Fibroblast of mammary gland (primary cell): ENCODE data around the gene DCBLD2.
A peak's percentile ranks its signal among the peaks of the same experiment; 100 is the strongest.

Experiments used
- DNase-seq: peaks from one replicate; pipeline ENCODE4 v3.0.0-alpha.2; 2010; ENCODE audit warnings: low read depth
- H3K4me3 ChIP-seq: 2 replicates; pipeline ENCODE4 v1.5.1; 2011; ENCODE audit warnings: low read depth, mild to moderate bottlenecking, low read length, moderate library complexity; ENCODE audit not compliant: control insufficient read depth
- CTCF ChIP-seq: conservative IDR thresholded peaks from 2 replicates; pipeline ENCODE4 v1.5.1; 2011; ENCODE audit warnings: low read depth, low read length, inconsistent platforms; ENCODE audit not compliant: control insufficient read depth, insufficient read depth

Gene DCBLD2

GRCh38 chr3:98817547-98818041 lies 83.9 kb downstream of the DCBLD2 start:
- TF ChIP-seq CTCF: peak; percentile 55
- DNase-seq: peak; percentile 67
- H3K4me3 ChIP-seq: no peak overlapping the region

DNA sequence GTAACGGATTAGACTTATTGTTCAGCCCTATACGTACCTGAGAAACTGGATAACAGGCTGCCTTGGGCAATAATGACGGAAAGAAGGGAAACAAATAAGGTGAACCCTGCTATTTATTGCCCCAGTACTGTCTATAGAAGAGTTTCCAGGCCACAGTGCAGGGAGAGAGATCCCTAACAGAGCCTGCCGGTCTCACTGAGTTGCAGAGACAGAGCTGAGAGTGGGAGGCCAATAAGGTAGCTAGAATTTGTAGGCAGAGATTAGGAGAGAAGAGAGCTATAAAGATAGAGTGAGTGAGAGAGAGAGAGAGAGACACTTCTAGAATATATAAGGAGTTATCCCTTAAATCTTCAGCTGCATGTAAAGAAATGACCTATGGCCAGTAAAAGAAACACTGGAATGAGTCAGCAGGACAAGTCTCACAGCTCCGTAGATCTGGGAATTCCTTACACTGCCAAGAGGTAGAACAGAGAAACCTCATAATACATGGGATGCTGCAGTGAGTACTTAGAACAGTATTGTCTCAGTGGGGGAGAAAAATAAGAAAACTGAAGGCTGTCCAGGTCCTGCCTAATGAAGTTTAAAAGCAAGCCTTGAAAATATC lies 86.6 kb downstream of the DCBLD2 start:
- TF ChIP-seq CTCF: no peak
- no peak overlapping the region for H3K4me3 ChIP-seq
- peak; percentile 83 for DNase-seq

- TF ChIP-seq CTCF: peak; percentile 51
- no peak overlapping the region for H3K4me3 ChIP-seq
- peak; percentile 50 for DNase-seq
Measured at GRCh38 chr3:98812851-98813374, 88.6 kb downstream of the DCBLD2 start.

DNA sequence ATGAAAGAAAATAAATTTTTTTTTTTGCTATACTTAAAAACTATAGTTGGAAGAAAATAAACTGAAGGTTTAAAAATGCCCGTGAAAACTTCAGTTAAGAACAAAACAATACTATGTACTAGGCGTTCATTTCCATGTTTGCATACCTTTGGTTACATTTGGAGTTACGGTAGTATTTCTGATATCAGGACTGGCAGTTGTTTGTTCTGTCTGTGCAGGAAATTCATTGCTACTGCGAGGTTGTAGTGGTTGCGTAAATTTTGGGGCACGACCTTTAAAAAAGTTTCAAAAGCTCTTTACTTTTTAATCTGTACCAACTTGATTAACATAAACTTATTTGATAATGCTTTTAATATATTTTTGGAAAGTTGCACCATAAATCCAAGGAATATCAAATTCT lies 90.4 kb downstream of the DCBLD2 start:
- H3K4me3 ChIP-seq: no peak overlapping the region
- TF ChIP-seq CTCF: no peak
- DNase-seq: no peak

DNA sequence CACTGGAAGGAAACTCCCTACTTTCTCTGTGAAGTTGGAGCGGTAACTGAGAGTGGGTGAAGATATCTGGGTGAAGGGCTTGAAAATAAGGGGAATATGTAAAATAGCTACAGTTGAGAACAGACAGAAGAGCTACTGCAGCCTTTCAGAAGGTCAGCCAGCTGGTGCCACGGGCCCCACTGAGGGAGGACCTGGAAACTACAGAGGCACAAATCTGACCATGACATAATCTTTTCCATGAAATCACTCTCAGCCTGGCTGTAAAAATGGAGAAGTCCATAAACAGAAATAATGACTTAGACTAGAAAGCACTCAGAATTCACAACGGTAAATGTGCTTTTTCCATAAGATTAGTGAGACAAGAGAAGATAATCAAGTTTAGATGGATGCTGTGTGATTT lies 91.9 kb downstream of the DCBLD2 start:
- H3K4me3 ChIP-seq: no peak overlapping the region
- no peak for TF ChIP-seq CTCF
- DNase-seq: no peak

DNA sequence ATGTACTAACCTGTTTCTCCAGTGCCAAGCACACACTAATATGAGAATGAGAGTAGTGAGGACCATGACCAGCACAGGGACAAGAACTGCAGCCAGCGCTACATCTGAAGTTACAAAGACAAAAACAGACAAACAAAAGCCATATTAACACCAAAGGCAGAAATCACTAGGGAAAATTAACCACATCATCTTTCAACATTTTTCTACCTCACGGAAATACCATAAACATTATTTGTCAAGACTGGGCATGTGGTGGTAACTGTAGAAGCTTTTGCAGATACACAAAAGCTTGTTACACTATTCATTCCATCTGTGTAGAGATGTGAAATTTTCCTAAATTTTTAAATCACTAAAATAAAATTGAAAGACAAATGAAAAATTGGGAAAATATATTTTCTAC lies 93.4 kb downstream of the DCBLD2 start:
- H3K4me3 ChIP-seq: no peak overlapping the region
- DNase-seq: no peak
- no peak for TF ChIP-seq CTCF

- H3K4me3 ChIP-seq: no peak overlapping the region
- TF ChIP-seq CTCF: no peak
- DNase-seq: no peak
Measured at GRCh38 chr3:98807561-98807960, 93.9 kb downstream of the DCBLD2 start.
